Measurements from ENCODE around the gene CETP.

The CETP gene

DNA sequence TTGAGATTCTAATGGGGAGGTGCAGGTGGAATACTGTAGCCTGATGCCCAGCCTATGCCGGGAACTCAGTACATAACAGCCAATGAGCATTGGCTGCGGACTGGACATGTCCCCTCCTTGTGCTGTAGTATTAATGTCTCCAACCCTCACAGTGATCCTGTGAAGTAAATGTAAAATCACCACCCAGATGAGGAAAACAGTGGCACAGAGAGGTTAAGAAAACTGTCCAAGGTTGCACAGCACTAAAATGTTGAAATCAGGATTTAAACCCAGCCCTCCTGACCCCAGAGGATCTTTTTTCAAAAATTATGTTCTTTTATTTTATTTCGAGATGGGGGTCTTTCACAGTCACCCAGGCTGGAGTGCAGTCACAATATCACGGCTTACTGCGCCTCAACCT is 35.5 kb downstream of the CETP start:
- peaks cover 9% of the 10 kb centered on the region for H3K36me3 ChIP-seq (ENCODE audit: control insufficient read depth, insufficient read depth, low read length)
- peaks cover 76% of the 10 kb centered on the region for H3K4me1 ChIP-seq (ENCODE audit: control insufficient read depth, insufficient read depth, low read length, poor library complexity, severe bottlenecking)
- H3K27ac ChIP-seq (ENCODE audit: insufficient read depth, low read length, poor library complexity, severe bottlenecking) = peak overlapping the region; percentile 52
- H3K27me3 ChIP-seq (replicated peaks; ENCODE audit: control insufficient read depth, insufficient read depth, low read length, poor library complexity, severe bottlenecking) = no peaks in the 10 kb centered on the region
- DNase-seq = no peak
- no peak overlapping the region for H3K4me3 ChIP-seq (ENCODE audit: insufficient read depth, low read depth, low read length, poor library complexity, severe bottlenecking)
- H3K9me3 ChIP-seq (ENCODE audit: control insufficient read depth, low read length) = no peaks in the 10 kb centered on the region

DNA sequence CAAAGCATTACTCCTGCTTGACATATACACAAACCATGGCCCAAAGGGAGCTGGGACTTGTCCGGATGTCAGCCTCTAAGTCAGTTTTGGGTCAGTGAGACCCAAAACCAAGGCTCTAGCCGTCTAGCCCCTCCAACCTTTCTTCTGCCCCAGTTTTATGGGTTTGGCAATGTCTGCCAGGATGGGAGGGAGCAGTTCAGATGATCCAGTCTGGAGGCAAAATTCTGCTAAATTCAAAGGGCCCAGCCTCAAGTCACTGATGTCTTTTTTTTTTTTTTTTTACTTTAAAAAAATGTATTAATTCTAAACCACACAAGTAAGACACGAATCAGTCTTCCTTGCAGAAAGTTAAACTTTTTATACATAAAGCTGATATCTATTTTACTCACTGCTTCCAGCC is 36.2 kb downstream of the CETP start:
- H3K4me1 ChIP-seq (ENCODE audit: control insufficient read depth, insufficient read depth, low read length, poor library complexity, severe bottlenecking) = peaks cover 75% of the 10 kb centered on the region
- H3K4me3 ChIP-seq (ENCODE audit: insufficient read depth, low read depth, low read length, poor library complexity, severe bottlenecking) = no peak overlapping the region
- no peaks in the 10 kb centered on the region for H3K27me3 ChIP-seq (replicated peaks; ENCODE audit: control insufficient read depth, insufficient read depth, low read length, poor library complexity, severe bottlenecking)
- peaks cover 9% of the 10 kb centered on the region for H3K36me3 ChIP-seq (ENCODE audit: control insufficient read depth, insufficient read depth, low read length)
- peak overlapping the region; percentile 73 for H3K27ac ChIP-seq (ENCODE audit: insufficient read depth, low read length, poor library complexity, severe bottlenecking)
- no peaks in the 10 kb centered on the region for H3K9me3 ChIP-seq (ENCODE audit: control insufficient read depth, low read length)
- DNase-seq = no peak

DNA sequence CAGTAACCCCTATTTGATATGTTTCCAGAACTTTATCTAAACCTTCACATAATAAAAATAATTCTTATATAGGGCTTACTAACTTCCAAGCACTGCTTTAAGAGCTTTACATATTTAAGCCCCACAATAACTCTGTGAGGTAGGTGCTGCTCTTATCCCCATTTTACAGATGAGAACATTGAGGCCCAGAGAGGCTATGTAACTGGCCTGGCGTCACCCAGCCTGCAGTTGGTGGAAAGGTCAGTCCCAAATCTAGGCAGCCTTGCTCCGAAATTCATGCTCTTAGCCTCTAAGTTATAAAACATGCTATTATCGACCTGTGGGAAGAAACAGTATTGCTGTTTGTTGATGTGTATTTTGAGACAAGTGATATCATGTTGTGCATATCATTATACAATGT is 36.6 kb downstream of the CETP start:
- H3K4me3 ChIP-seq (ENCODE audit: insufficient read depth, low read depth, low read length, poor library complexity, severe bottlenecking) = peak overlapping the region; percentile 6
- H3K4me1 ChIP-seq (ENCODE audit: control insufficient read depth, insufficient read depth, low read length, poor library complexity, severe bottlenecking) = peaks cover 75% of the 10 kb centered on the region
- no peaks in the 10 kb centered on the region for H3K27me3 ChIP-seq (replicated peaks; ENCODE audit: control insufficient read depth, insufficient read depth, low read length, poor library complexity, severe bottlenecking)
- no peaks in the 10 kb centered on the region for H3K9me3 ChIP-seq (ENCODE audit: control insufficient read depth, low read length)
- no peak for DNase-seq
- H3K27ac ChIP-seq (ENCODE audit: insufficient read depth, low read length, poor library complexity, severe bottlenecking) = peak overlapping the region; percentile 73
- H3K36me3 ChIP-seq (ENCODE audit: control insufficient read depth, insufficient read depth, low read length) = peaks cover 9% of the 10 kb centered on the region

DNA sequence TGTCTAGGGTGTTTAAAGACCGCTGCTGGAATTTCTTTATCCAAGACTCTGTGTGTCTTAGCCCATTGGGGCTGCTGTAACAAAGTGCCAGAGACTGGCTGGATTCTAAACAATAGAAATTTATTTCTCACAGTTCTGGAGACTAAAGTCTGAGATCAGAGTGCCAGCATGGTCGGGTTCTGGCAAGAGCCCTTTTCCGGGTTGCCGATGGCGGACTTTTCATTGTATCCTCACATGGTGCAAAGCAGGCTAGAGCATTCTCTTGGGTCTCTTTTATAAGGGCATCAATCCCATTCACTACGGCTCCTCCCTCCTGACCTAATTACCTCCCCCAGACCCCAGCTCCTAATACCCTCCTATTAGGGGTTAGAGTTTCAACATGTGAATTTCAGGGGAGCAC is 37.1 kb downstream of the CETP start:
- peaks cover 13% of the 10 kb centered on the region for H3K36me3 ChIP-seq (ENCODE audit: control insufficient read depth, insufficient read depth, low read length)
- H3K9me3 ChIP-seq (ENCODE audit: control insufficient read depth, low read length) = no peaks in the 10 kb centered on the region
- H3K4me3 ChIP-seq (ENCODE audit: insufficient read depth, low read depth, low read length, poor library complexity, severe bottlenecking) = peak overlapping the region; percentile 19
- DNase-seq = no peak
- H3K27me3 ChIP-seq (replicated peaks; ENCODE audit: control insufficient read depth, insufficient read depth, low read length, poor library complexity, severe bottlenecking) = no peaks in the 10 kb centered on the region
- peak overlapping the region; percentile 73 for H3K27ac ChIP-seq (ENCODE audit: insufficient read depth, low read length, poor library complexity, severe bottlenecking)
- H3K4me1 ChIP-seq (ENCODE audit: control insufficient read depth, insufficient read depth, low read length, poor library complexity, severe bottlenecking) = peaks cover 75% of the 10 kb centered on the region

DNA sequence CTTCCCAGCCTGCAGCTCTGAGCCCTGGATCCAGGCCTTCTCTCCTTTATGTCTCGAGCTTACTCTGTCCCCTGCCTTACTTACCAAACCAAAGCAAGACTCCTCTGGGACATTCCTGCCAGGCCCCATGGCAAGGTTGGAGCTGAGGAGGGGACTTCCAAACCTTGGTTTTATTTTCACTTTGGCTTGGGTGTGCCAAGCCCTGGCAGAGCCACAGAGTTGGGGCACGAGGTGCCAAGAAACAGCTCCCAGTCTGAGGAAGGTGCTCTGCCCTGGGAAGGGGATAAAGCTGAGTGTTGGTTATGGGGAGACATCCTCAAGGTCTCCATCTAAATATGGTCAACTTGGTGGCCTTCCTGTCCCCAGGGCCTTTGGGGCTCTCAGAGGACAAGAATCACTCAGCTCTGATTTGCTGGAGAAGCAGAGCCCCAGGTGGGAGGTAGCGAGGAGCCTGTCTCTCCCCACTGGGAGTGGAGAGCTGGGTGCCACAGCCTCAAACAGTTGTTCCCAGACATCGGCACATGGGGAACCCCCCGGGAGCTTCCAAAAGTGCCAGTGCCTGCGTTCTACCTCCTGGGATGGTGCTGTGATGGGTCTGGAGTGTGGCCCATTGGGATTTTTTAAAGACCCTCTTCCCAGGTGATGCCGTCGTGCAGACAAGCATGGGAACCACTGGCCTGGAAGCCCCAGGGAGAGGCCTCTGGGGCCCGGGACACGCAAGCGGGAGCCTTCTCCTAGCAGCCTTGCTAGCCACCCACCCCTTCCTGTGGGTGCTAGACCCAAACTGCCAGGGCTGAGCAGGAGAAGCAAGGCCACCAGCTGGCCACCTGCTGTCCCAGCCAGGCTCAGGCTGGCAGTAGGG is 37.9 kb downstream of the CETP start:
- Histone ChIP-seq H3K4me1 (ENCODE audit: control insufficient read depth, insufficient read depth, low read length, poor library complexity, severe bottlenecking) (peaks cover 68% of the 10 kb centered on the region), H3K9me3 (ENCODE audit: control insufficient read depth, low read length) (no peaks in the 10 kb centered on the region), H3K4me3 (ENCODE audit: insufficient read depth, low read depth, low read length, poor library complexity, severe bottlenecking) (peak overlapping the region; percentile 19), H3K36me3 (ENCODE audit: control insufficient read depth, insufficient read depth, low read length) (peaks cover 16% of the 10 kb centered on the region), H3K27ac (ENCODE audit: insufficient read depth, low read length, poor library complexity, severe bottlenecking) (peak overlapping the region; percentile 73), H3K27me3 (replicated peaks; ENCODE audit: control insufficient read depth, insufficient read depth, low read length, poor library complexity, severe bottlenecking) (no peaks in the 10 kb centered on the region)
- DNase-seq = peak; percentile 39 to 63 (median 47)

DNA sequence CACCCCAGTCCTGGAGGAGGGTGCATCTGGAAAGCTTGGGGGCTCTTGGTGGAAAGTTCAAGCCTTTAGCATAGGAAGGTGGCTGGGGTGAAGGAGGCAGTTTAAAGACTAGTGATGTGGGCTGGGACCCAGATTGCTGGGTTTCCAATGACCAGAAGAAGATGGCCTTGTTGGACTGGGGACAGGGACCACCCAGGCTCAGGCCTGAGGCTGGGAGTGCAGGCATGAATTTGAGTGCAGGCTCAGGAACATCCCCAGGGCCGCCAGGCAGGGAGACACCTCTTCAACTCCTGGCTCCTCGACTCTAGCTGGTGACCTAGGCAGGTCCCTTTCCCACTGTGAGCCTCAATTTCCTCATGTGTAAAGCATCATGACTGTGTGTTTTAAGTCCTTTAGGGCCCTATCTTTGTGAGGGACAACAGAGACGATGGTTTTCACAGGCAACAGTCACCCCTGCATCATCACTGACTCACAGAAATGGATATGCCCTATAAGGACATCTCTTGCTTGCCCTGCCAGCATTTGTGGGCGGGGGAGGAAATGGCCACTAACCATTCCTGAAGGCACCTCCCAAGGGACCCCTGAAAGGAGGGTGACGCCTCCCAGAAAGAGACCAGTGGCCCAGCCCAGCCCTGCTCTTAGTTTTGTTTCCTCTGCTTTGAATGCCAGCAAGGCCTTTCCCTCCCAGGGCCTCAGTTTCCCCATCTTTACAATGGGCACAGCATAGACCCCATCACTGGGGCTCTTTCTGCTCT is 38.7 kb downstream of the CETP start:
- Histone ChIP-seq H3K4me1 (ENCODE audit: control insufficient read depth, insufficient read depth, low read length, poor library complexity, severe bottlenecking) (peaks cover 64% of the 10 kb centered on the region), H3K4me3 (ENCODE audit: insufficient read depth, low read depth, low read length, poor library complexity, severe bottlenecking) (peak overlapping the region; percentile 19), H3K27me3 (replicated peaks; ENCODE audit: control insufficient read depth, insufficient read depth, low read length, poor library complexity, severe bottlenecking) (no peaks in the 10 kb centered on the region), H3K9me3 (ENCODE audit: control insufficient read depth, low read length) (no peaks in the 10 kb centered on the region), H3K27ac (ENCODE audit: insufficient read depth, low read length, poor library complexity, severe bottlenecking) (peak overlapping the region; percentile 73), H3K36me3 (ENCODE audit: control insufficient read depth, insufficient read depth, low read length) (peaks cover 22% of the 10 kb centered on the region)
- DNase-seq = peak in 1 of 3 donors; percentile 17

DNA sequence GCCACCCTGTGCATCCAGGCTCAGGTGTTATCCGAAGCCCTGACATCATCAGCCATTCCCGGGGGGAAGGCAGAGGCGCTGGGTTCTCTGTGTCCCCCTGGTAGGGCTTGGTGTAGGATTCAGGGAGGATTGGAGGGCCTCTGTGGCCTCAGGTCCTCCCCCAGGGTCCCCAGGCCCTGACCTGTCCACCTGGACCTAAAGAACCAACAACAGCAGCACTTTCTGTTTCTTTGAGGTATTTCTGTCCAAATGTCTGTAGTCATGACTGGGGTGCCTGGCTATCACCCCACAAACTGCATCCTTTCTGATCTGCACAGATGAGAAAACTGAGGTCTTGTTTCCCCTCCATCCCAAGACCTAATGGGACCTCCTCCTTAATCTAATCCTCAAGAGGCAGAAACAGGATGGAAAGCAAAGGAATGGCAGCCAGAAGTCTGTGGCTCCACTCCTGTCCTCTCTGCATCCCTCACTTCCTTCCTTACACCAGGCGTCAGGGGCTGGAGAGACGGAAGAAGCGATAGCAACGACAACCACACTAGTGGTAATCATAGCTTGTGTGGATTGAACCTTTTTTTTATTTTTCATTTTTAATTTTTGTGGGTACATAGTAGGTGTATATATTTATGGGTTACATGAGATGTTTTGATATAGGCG is 39.4 kb downstream of the CETP start:
- H3K4me1 ChIP-seq (ENCODE audit: control insufficient read depth, insufficient read depth, low read length, poor library complexity, severe bottlenecking) = peaks cover 67% of the 10 kb centered on the region
- no peaks in the 10 kb centered on the region for H3K27me3 ChIP-seq (replicated peaks; ENCODE audit: control insufficient read depth, insufficient read depth, low read length, poor library complexity, severe bottlenecking)
- H3K9me3 ChIP-seq (ENCODE audit: control insufficient read depth, low read length) = no peaks in the 10 kb centered on the region
- DNase-seq = no peak
- H3K27ac ChIP-seq (ENCODE audit: insufficient read depth, low read length, poor library complexity, severe bottlenecking) = peak overlapping the region; percentile 73
- peaks cover 22% of the 10 kb centered on the region for H3K36me3 ChIP-seq (ENCODE audit: control insufficient read depth, insufficient read depth, low read length)
- H3K4me3 ChIP-seq (ENCODE audit: insufficient read depth, low read depth, low read length, poor library complexity, severe bottlenecking) = no peak overlapping the region

DNA sequence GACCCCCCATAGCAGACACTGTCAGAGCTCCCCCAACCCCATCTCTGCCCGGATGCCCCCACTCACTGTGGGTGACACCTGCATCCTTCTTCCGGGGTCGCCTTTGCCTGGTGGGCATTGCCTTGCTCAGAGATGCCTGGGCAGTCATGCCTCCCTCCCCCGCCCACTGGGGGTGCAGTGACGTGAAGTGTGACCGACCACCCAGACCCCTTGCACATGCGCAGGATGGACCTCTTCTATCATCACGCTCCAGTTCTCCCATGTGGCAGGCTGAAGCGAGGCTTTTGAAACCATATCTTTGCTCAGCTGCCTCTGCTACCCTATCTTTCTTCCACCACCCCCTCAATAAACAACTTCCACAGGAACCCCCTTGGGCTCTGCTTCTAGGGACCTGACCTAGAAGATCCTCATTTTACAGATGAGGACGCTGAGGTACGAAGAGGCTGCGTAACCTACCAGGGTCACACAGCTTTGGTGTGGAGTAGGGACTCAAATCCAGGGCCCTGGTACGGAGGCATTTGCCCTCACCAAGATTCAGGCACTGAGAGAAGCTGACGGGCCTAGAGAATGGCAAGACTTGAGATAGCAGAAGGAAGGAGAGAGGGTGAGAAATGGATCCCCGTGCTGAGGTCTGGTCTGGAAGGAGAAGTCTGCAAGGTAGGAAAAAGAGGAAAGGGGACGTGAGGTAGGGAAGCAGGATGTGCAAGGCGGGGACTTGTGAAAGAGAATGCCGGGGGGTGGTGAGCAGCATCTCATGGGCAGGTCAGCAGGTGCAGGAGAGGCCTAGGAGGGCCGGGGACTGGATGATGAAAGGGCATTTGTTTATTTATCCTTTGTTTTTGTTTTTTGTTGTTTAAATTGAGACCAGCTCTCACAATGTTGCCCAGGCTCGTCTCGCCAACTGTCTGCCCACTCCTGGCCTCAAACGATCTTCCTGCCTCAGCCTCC is 42.0 kb downstream of the CETP start:
- H3K9me3 ChIP-seq (ENCODE audit: control insufficient read depth, low read length) = no peaks in the 10 kb centered on the region
- no peak for DNase-seq
- no peaks in the 10 kb centered on the region for H3K27me3 ChIP-seq (replicated peaks; ENCODE audit: control insufficient read depth, insufficient read depth, low read length, poor library complexity, severe bottlenecking)
- H3K4me3 ChIP-seq (ENCODE audit: insufficient read depth, low read depth, low read length, poor library complexity, severe bottlenecking) = no peak overlapping the region
- peak overlapping the region; percentile 18 for H3K27ac ChIP-seq (ENCODE audit: insufficient read depth, low read length, poor library complexity, severe bottlenecking)
- H3K36me3 ChIP-seq (ENCODE audit: control insufficient read depth, insufficient read depth, low read length) = peaks cover 22% of the 10 kb centered on the region
- H3K4me1 ChIP-seq (ENCODE audit: control insufficient read depth, insufficient read depth, low read length, poor library complexity, severe bottlenecking) = peaks cover 53% of the 10 kb centered on the region

Data from effector memory CD4-positive, alpha-beta T cell (primary cell).